Measurements from ENCODE around the gene PADI1. TPM values are rescaled to one million over a fixed set of nuclear protein-coding genes. Genes with fewer than 3 reads are reported as not detected.
A peak's percentile ranks its signal among the peaks of the same experiment; 100 is the strongest.

The PADI1 gene
- polyA plus RNA-seq, 1 of the 3 experiments (the other 2 are of a cell fraction): 0.26 TPM

DNA sequence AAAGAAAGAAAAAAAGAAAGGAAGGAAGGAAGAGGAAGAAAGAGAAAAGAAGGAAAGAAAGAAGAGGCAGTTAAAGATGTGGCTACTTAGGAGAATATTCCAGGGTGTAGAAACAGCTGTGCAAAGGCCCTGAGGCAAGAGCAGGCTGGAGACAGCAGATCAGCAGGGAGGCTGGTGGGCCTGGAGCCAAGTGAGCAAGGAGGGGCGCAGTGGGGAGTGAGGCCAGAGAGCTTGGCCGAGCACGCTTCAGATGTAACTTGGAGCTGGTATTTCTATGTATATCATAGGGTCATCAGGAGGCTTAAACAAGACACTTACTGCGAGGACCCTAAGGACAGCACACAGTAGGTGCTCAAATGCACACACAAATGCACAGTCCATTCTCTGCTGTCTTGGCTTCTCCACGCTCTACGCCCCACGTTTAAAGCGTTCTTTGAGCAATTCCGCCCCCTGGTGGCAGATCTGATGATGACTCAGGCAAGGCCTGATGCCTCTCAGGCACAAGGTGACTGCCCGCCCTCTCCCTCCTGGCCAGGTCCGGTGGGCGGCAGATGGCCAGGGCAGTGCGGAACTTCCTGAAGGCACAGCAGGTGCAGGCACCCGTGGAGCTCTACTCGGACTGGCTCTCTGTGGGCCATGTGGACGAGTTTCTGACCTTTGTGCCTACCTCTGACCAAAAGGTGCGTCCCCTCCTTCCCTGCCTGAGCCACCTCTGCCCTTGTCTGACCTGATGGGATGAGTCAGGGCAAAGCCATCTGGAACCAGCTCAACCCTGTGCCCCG is 32.0 kb downstream of the PADI1 start (continued):
- no peak for TF ChIP-seq EP300 (IDR thresholded peaks at IDR 0.05; ENCODE audit: borderline replicate concordance in 1 of 2, low read depth in 1 of 2, low read length in 1 of 2)
- no peak for TF ChIP-seq GATA2 (CRISPR knock-in tag; IDR thresholded peaks at IDR 0.05)
- TF ChIP-seq NRF1 (IDR thresholded peaks at IDR 0.05; ENCODE audit: low read depth, low read length): no peak
- peak; percentile 51; the same call in 1 of the 2 replicates for TF ChIP-seq FOSL2 (IDR thresholded peaks at IDR 0.05; ENCODE audit: borderline replicate concordance, low read depth)
- TF ChIP-seq NFIC (IDR thresholded peaks at IDR 0.05; ENCODE audit: borderline replicate concordance): peak; percentile 59; the same call in 1 of the 2 replicates
- TF ChIP-seq, protein P1, sequence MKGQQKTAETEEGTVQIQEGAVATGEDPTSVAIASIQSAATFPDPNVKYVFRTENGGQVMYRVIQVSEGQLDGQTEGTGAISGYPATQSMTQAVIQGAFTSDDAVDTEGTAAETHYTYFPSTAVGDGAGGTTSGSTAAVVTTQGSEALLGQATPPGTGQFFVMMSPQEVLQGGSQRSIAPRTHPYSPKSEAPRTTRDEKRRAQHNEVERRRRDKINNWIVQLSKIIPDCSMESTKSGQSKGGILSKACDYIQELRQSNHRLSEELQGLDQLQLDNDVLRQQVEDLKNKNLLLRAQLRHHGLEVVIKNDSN (IDR thresholded peaks at IDR 0.05; ENCODE audit: borderline replicate concordance, low read depth): no peak

DNA sequence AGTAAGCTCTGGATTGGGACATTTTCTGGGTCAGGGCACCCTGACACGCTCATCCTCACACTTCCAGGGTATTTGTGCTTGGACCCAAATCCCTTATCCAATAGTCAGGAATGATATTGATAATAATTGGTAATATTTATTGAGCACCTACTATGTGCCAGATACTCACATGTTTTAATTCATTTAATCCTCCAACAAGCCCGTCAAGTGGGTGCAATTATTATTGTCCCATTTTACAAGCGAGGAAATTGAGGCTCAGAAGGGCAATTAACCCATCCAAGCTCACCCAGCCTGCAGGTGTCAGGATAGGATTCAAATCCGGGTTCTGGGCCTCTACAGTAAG is 32.6 kb downstream of the PADI1 start:
- TF ChIP-seq RCOR1 (IDR thresholded peaks at IDR 0.05; ENCODE audit: low read length): no peak
- TF ChIP-seq TCF12 (IDR thresholded peaks at IDR 0.05): no peak
- TF ChIP-seq MEF2A (IDR thresholded peaks at IDR 0.05; ENCODE audit: borderline replicate concordance, low read depth): no peak
- TF ChIP-seq, protein P1 (IDR thresholded peaks at IDR 0.05; ENCODE audit: borderline replicate concordance, low read depth): no peak
- TF ChIP-seq, protein P2, sequence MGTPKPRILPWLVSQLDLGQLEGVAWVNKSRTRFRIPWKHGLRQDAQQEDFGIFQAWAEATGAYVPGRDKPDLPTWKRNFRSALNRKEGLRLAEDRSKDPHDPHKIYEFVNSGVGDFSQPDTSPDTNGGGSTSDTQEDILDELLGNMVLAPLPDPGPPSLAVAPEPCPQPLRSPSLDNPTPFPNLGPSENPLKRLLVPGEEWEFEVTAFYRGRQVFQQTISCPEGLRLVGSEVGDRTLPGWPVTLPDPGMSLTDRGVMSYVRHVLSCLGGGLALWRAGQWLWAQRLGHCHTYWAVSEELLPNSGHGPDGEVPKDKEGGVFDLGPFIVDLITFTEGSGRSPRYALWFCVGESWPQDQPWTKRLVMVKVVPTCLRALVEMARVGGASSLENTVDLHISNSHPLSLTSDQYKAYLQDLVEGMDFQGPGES (IDR thresholded peaks at IDR 0.05; ENCODE audit: low read depth, low read length): no peak
- TF ChIP-seq, protein P3, sequence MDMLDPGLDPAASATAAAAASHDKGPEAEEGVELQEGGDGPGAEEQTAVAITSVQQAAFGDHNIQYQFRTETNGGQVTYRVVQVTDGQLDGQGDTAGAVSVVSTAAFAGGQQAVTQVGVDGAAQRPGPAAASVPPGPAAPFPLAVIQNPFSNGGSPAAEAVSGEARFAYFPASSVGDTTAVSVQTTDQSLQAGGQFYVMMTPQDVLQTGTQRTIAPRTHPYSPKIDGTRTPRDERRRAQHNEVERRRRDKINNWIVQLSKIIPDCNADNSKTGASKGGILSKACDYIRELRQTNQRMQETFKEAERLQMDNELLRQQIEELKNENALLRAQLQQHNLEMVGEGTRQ (IDR thresholded peaks at IDR 0.05; ENCODE audit: borderline replicate concordance, low read depth, low read length): no peak
- no peak for TF ChIP-seq YY1 (IDR thresholded peaks at IDR 0.05; ENCODE audit: low read depth)
- no peak for TF ChIP-seq ELF1 (IDR thresholded peaks at IDR 0.05)
- H3K4me3 ChIP-seq (ENCODE audit: low read depth in 2 of 2, low read length in 1 of 2): no peak overlapping the region
- H3K4me2 ChIP-seq: no peak overlapping the region
- H3K9ac ChIP-seq: no peak overlapping the region
- peaks cover 14% of the 10 kb centered on the region for H3F3A ChIP-seq (replicated peaks; ENCODE audit: insufficient read depth)
- no peaks in the 10 kb centered on the region for H3K9me2 ChIP-seq
- H3K4me1 ChIP-seq (ENCODE audit: control insufficient read depth in 1 of 2, insufficient read depth in 2 of 2, low read depth in 1 of 2, low read length in 1 of 2): peaks cover 13 to 23% of the 10 kb centered on the region in 2 experiments; a peak in 2 of 4 replicates
- H2AFZ ChIP-seq (ENCODE audit: low read depth): no peak overlapping the region
- no peak overlapping the region for H3K27ac ChIP-seq (ENCODE audit: low read depth in 2 of 2, low read length in 1 of 2)
- H3K9me3 ChIP-seq: no peaks in the 10 kb centered on the region
- DNase-seq: no peak
- H3K27me3 ChIP-seq (ENCODE audit: insufficient read depth): no peaks in the 10 kb centered on the region
- ChIA-PET POLR2A (no interaction called here), CTCF (interaction anchor here (0.6 to 16.6 kb wide), 42 partner anchors 9 to 190 kb away, joined by 3 to 462 read pairs (median 5); partner anchors contain the start of genes PADI2 and PADI3)
- H3K36me3 ChIP-seq (replicated peaks in 1 of 2; ENCODE audit: control insufficient read depth in 1 of 2, insufficient read depth in 2 of 2, low read length in 1 of 2): no peaks in the 10 kb centered on the region
- no peaks in the 10 kb centered on the region for H4K20me1 ChIP-seq (ENCODE audit: insufficient read depth)
- no peaks in the 10 kb centered on the region for H3K79me2 ChIP-seq (ENCODE audit: insufficient read depth)
- WGBS (ENCODE audit: low lambda C conversion rate): 67% methylated on average over 4 of the region's 4 CpGs

Data from SK-N-SH (cell line).